ENCODE results near the gene HECW1.

- TF ChIP-seq REST (IDR thresholded peaks at IDR 0.05; ENCODE audit: insufficient read depth in 1 of 2, low read depth in 2 of 2, low read length in 2 of 2) (no peak), SIN3A (IDR thresholded peaks at IDR 0.05; ENCODE audit: borderline replicate concordance, insufficient read depth, low read length) (no peak), POLR2AphosphoS5 (IDR thresholded peaks at IDR 0.05; ENCODE audit: low read depth, low read length) (no peak), TAF1 (IDR thresholded peaks at IDR 0.05; ENCODE audit: borderline replicate concordance, insufficient read depth, low read length) (no peak), FOXP2 (optimal IDR thresholded peaks at IDR 0.05; ENCODE audit: borderline replicate concordance, extremely low read depth, extremely low read length, insufficient read depth) (no peak)
Observed at GRCh38 chr7:43130347-43130746, 17.9 kb downstream of the HECW1 start.
